ENCODE measurements around the gene NEIL3.

The NEIL3 gene

DNA sequence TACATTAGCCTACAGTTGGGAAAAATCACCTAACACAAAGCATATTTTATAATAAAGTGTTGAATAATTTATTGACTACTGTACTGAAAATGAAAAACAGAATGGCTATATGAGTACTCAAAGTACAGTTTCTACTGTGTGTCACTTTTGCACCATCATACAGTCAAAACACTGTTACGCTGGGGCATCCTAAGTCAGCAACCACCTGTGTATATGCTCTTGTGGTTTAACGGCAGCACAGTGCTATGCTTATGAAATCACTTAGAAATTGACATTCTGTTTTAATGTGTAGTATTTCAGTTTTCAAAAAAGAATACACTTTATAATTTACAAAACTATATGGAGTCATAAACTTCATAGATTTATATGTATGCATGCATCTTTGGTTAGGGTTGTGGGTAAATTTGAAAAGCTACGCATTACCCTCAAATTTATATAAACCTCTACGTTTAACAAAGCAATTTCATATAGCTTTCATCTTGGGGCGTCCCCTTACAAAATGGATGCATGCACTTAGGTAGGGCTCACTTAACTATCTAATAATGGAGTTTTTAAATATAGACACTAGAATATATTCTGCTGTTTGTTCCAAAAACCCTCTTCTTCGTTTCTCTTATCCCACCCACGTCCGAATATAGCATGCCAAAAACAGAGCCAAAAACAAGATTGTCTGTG lies 690 bp upstream of the NEIL3 start:
- DNase-seq (ENCODE audit: low read depth), result no peak
- TF ChIP-seq, protein P1, sequence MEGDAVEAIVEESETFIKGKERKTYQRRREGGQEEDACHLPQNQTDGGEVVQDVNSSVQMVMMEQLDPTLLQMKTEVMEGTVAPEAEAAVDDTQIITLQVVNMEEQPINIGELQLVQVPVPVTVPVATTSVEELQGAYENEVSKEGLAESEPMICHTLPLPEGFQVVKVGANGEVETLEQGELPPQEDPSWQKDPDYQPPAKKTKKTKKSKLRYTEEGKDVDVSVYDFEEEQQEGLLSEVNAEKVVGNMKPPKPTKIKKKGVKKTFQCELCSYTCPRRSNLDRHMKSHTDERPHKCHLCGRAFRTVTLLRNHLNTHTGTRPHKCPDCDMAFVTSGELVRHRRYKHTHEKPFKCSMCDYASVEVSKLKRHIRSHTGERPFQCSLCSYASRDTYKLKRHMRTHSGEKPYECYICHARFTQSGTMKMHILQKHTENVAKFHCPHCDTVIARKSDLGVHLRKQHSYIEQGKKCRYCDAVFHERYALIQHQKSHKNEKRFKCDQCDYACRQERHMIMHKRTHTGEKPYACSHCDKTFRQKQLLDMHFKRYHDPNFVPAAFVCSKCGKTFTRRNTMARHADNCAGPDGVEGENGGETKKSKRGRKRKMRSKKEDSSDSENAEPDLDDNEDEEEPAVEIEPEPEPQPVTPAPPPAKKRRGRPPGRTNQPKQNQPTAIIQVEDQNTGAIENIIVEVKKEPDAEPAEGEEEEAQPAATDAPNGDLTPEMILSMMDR (IDR thresholded peaks at IDR 0.05; ENCODE audit: control insufficient read depth, insufficient read depth, low read depth, low read length, missing control alignments), result no peak
- peak overlapping the region; percentile 85 for H3K4me3 ChIP-seq (ENCODE audit: control insufficient read depth, low read depth, low read length)

DNA sequence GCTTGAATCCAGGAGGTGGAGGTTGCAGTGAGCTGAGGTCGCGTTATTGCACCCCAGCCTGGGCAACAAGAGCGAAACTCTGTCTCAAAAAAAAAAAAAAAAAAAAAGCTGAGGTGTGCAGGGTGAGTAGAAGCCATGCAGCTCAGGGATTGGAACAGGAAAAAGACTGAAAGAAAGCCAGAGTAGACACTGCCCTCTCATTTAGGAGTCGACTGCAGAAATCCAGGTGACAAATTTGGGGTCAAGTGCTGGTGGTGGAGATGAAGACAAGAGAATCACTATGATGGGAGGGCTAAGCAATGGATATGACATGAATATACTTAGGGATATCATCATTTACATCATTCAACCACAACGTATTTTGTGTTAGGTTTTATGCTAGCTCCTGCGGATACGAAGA lies 1.9 kb downstream of the NEIL3 start:
- TF ChIP-seq, protein P1 (IDR thresholded peaks at IDR 0.05; ENCODE audit: control insufficient read depth, insufficient read depth, low read depth, low read length, missing control alignments), result no peak
- H3K4me3 ChIP-seq (ENCODE audit: control insufficient read depth, low read depth, low read length), result no peak overlapping the region
- no peak for DNase-seq (ENCODE audit: low read depth)

DNA sequence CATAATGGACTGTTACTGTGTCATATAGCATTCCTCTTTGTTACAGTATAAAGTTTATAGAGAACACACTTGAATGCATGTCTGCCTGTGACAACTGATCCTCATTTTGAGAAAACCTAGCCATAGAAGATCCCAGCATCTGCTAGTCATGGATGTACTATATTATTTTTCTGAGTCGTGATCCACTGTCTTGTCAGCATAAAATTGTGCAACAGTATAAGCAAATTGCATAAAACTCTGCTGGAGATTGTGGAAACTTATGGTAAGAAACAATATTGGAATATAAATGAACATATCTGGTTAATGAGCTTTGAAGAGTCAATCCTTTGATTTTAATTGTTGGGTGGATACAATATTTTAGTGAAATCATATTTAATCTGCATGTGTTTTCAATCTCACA lies 3.6 kb downstream of the NEIL3 start:
- DNase-seq (ENCODE audit: low read depth), result peak; percentile 3
- TF ChIP-seq, protein P1 (IDR thresholded peaks at IDR 0.05; ENCODE audit: control insufficient read depth, insufficient read depth, low read depth, low read length, missing control alignments), result no peak
- H3K4me3 ChIP-seq (ENCODE audit: control insufficient read depth, low read depth, low read length), result no peak overlapping the region

DNA sequence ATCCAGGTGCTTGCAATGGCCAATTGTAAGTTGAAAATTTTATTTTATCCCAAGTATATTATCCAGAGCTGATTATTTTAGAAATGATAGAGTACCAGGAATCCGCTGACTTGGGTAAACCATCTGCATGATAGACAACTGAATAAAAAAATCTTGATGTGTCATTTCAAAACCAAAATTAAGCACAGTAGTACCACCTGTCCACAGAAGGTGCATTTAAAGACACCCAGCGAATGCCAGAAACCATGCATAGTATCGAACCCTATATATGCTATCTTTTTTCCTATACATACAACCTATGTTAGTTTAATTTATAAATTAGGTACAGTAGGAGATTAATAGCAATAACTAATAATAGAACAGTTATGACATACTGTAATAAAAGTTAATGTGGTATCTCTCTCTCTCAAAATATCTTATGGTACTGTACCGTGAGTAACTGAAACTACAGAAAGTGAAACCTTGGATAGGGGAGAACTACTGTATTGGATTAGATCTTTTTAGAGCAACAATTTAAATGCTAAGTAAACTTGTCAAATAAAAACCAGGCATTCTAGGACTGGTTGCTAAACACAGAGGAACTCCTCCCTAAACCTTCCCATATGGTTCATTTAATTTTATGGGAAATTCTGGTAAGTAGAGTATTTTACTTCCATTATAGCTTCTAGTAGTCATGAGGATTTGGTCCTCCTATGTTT lies 6.2 kb downstream of the NEIL3 start:
- DNase-seq (ENCODE audit: low read depth), result no peak
- H3K4me3 ChIP-seq (ENCODE audit: control insufficient read depth, low read depth, low read length), result no peak overlapping the region
- TF ChIP-seq, protein P1 (IDR thresholded peaks at IDR 0.05; ENCODE audit: control insufficient read depth, insufficient read depth, low read depth, low read length, missing control alignments), result no peak

DNA sequence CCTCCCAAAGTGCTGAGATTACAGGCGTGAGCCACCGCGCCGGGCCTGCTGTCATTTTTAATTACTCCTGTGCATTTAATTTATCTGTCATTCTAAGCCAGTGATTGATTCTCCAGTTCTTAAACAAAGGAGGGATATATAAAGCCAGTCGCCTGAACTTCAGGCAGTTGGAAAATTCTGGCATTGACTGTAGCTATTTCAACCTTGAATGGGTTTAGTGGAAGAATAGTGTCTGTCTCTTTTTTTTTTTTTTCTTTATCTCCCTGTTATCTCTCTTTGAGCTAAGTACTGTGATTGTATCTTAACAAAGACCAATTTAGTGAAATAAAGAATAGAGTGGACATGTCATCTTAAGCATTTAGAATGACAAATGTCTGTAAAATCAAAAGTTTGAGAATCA lies 11.0 kb downstream of the NEIL3 start:
- no peak overlapping the region for H3K4me3 ChIP-seq (ENCODE audit: control insufficient read depth, low read depth, low read length)
- TF ChIP-seq, protein P1 (IDR thresholded peaks at IDR 0.05; ENCODE audit: control insufficient read depth, insufficient read depth, low read depth, low read length, missing control alignments), result no peak
- DNase-seq (ENCODE audit: low read depth), result no peak

DNA sequence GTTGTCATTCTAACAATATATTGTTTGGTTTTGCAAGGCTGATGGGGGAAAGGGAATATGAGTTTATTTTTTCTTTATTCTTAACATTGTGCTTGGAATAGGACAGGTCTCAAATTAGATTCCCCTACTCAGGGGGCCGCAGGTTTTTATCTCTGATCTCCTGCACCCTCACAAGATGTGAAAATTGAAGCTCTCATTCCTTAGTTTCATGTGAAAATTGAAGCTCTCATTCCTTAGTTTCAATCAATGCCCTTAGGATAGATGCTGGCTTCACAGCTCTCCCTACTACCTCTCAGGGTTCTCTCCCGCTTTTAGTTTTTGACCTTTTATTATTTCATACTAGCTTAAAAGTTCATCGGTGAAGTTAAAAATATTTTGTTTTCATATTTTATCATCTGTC lies 12.0 kb downstream of the NEIL3 start:
- H3K4me3 ChIP-seq (ENCODE audit: control insufficient read depth, low read depth, low read length), result no peak overlapping the region
- no peak for DNase-seq (ENCODE audit: low read depth)
- TF ChIP-seq, protein P1 (IDR thresholded peaks at IDR 0.05; ENCODE audit: control insufficient read depth, insufficient read depth, low read depth, low read length, missing control alignments), result no peak

All from AG09309 (cell line).